HG03064 (cell line): ENCODE data around the gene CACNA1B.

Experiments
- ATAC-seq: cut with Tn5 transposase; IDR thresholded peaks from one replicate; pipeline ENCODE4 v1.9.1; 2021; ENCODE audit warnings: low read depth; ENCODE audit not compliant: unreplicated experiment

Gene CACNA1B

DNA sequence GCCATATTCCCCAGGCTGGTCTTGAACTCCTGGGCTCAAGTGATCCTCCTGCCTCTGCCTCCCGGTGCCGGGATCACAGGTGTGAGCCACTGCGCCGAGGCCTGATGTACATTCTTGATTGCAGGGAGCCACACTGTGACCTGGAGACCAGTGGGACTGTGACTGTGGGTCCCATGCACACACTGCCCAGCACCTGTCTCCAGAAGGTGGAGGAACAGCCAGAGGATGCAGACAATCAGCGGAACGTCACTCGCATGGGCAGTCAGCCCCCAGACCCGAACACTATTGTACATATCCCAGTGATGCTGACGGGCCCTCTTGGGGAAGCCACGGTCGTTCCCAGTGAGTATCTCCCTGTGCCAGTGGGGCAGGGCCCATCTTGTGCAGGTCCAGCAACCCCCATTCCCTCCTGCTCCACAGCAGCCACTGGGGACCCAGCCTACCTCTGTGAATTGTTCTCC, 147.3 kb downstream of the CACNA1B start:
- no peak for ATAC-seq

DNA sequence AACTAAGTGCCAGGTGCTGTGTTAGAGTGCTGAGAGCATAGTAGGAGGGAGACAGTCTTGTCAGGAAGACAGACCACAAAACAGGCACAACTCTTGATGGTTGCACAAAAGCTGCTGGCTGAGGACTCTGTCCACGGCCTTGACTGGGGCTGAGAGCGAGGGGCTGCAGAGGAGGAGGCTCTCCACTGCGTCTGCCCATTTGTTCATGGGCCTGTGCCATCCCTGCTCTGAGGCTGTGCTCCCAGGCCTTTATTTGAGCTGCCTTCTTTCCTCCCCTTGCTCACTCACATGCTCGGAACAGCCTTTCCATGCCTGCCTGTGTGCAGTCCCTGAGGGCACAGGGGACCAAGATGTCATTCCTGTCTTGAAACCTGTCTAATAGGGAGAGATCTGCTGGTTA, 147.8 kb downstream of the CACNA1B start:
- no peak for ATAC-seq

DNA sequence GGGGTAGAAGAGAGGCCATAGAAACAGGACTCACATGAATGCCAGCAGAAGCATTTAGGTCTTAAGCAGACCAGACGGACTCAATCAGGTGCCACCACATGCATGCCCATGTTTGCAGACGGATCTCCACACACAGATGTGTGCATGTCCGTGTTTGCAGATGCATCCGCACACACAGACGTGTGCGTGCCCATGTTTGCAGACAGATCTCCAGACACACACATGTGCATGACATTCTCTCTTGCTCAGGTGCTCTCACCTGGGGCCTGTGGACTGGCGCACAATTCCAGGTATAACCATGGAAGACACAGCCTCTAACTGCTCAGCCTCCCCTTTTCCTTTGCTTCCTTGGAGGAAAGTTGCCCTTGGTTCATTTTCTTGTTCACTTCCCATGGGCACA, 148.3 kb downstream of the CACNA1B start:
- no peak for ATAC-seq

DNA sequence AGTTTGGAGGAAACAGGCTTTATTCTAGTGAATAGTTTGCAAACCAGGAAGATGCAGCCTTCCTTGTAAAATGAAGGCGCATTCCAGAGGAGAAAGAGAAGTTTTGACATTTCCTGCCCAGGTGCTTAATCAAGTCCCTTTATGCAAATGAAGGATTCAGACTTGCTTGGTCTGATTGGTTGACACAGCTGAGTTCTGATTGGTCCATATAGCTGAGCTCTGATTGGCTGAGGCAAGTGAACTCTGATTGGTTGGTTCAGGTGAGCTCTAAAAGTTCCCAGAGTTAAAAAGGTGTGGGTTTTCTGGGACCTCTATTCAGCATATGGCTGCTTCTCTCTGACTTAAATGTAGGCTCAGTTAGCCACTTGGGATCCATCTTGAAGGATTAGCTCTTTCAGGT, 151.0 kb downstream of the CACNA1B start:
- ATAC-seq, result no peak

DNA sequence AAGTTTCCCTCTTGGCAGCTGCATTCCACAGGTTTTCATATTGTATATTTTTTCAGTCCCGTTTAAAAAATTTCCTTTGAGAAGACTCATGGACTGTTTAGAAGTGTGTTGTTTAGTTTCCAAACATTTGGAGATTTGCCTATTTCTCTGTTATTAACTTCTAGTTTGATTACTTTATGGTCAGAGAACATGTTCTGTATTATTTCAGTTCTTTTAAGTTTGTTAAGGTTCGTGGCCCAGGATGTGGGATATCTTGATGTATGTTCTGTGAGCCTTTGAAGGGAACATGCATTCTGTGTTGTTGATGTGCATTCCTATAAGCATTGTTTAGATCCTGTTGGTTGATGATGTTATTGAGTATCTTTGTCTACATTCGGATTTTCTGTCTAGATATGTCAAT, 153.6 kb downstream of the CACNA1B start:
- no peak for ATAC-seq

DNA sequence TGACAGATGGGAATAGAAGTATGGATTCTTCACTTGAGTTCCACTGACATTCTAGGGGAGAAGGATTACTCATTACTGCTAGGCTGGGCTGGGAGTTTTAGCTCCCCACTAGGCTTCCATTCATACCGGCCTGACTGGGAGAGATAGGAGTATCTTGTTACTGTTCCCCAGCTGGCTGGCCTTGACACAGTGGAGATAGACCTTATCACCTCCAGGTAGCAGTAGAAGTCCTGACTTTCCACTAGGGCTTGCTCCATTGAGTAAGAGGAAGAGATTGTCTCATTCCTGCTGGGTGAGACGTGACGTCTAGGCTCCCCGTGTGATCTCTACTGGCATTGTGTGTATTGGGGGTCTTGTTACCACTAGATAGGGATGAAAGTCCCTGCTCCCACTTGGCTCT, 156.4 kb downstream of the CACNA1B start:
- ATAC-seq, result no peak

DNA sequence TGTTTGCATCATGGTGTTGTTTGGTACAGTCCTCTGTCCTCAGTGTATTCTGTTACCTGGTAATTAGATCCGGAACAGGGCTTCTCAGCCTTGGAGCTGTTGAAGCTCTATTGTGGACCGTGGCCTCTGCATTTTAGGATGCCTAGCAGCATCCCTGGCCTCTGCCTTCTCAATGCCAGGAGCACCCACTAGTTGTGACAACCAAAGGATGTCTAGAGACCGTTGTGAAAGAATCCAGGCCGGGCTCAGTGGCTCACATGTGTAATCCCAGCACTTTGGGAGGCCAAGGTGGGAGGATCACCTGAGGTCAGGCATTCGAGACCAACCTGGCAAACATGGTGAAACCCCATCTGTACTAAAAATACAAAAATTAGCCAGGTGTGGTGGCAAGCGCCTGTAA, 159.6 kb downstream of the CACNA1B start:
- no peak for ATAC-seq

DNA sequence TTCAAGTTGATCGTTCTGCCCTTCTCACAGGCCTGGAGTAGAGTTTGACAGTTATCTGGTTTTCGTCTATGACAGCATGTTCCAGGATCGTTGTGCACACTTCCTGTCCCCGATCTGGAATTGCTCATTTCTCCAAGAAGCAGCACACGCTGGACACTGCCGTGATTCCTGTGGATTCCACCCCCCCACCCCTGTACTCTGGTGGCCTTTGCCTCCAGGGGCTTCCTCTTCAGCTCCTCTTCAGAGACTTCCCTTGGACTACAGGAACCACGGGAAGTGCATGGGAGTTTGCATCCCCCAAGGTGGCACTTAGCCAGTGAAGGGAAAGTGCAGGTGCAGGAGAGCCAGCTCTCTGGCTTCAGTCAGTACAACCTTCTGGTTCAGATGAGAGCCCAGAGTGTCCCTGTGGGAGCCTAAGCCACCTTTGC, 160.7 kb downstream of the CACNA1B start:
- ATAC-seq, result no peak

DNA sequence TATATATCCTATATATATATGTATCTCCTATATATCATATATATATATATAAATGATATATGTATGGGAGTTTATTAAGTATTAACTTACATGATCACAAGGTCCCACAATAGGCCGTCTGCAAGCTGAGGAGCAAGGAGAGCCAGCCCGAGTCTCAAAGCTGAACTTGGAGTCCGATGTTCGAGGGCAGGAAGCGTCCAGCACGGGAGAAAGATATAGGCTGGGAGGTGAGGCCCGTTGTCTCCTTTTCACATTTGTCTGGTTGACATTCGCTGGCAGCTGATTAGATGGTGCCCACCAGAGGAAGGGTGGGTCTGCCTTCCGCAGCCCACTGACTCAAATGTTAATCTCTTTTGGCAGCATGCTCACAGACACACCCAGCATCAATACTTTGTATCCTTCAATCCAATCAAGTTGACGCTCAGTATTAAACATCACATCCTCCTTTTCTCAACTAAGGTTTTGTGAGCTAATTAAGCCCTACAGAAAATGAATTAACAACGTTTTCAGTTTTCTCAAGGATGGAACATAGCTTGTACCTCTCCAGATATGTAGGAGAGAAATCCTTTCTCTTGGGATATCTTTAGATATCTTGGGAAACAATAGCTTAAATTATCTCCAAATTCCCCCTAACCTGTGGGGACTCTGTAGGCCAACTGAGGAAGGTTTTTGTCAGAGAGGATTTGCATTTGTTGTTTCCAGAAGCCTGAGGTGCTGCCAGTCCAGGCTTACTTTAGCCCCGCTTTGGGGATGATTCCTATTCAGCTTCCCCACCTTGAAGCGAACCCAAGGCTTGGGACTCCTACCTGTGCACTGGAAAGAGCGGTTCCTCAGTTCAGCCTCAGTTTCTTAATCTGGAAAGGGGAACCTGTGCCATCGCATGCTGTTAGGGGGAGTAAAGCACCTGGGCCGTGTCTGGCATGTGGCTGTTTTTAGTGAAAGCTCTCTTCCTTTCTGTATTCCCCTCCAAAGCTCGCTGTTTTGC, 163.2 kb downstream of the CACNA1B start:
- no peak for ATAC-seq

DNA sequence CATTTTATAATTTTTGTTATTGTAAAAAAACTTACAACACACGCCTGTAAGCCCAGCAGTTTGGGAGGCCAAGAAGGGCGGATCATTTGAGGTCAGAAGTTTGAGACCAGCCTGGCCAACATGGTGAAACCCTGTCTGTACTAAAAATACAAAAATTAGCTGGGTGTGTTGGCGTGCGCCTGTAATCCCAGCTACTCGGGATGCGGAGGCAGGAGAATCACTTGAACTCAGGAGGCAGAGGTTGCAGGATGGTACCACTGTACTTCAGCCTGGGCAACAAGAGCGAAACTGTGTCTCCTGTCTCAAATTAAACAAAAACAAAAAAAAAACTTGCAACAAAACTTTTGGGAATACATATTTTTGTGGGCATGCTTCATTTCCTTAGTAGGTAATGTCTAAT, 164.6 kb downstream of the CACNA1B start:
- no peak for ATAC-seq

DNA sequence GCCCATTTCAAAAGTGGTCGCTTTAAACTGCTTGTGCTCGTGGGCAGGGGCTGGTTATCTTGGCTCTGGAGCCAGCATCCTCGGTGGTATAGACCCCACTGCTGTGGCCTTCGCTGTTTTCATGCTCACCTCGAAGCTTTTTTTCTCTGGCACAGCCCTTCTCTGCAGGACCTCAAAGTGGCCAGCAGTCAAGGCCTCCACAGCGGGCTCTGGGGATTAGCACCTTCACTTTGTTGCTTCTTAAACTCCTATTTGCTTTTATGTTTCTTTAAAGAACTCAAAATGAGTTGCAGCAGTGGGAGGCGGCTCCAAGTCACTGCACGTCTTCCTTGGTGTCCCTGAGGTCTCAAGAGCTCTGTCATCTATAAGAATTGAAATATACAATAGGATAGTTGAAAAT, 165.1 kb downstream of the CACNA1B start:
- ATAC-seq, result no peak

DNA sequence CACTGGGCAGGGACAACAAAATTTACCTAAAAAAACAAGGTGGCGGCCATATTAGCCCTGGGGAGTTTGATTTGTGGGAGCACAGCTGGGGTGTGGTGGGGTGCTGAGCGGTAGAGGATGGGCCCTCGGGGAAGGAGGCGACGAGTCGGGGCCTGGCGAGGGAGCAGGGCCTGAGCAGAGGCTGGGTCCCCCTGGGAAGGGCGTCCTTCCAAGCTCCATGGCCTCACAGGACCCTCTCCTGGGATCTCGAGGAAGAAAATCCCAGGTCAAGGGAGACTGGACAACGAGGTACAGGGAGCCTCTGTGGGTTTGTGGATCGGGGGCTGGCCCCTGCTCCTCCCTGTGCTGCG, 165.5 kb downstream of the CACNA1B start:
- no peak for ATAC-seq

DNA sequence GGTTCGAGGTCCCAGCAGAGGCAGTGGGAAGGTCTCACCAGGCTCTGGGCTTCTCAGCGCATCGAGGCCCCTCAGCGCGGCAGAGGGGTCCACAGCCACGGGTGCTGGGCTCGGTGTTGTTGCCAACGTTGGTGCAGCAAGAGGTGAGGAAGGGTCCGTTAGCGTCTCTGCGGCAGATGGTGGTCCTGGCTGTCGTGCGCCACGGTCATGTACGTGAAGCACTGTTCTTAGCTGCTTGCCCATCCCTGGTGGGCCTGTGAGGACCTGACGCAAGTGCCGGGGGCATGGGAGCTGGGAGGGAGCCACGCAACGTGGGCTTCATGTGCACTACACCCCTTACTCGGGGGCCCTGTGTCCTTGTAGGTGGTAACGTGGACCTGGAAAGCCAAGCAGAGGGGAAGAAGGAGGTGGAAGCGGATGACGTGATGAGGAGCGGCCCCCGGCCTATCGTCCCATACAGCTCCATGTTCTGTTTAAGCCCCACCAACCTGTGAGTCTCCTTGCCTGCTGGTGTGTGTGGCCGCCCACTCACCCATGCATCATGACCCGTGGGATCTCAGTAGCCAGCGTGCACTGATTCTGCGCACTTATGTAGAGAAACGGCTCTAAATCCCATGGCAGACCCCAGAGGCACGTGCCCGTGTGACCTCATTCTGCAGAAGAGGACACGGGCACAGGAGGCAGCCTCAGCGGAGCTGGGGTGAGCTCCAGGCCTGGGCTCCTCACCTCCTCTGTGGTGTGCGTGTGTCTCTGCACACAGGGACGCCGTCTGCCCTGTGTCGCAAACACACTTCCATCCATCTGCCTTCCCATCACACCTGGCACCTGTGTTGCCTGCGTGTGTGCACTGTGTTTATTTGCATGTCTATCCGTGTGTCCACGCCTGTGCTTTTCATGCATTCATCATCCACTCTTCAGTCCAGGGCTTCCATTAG, 166.1 kb downstream of the CACNA1B start:
- ATAC-seq, result no peak

DNA sequence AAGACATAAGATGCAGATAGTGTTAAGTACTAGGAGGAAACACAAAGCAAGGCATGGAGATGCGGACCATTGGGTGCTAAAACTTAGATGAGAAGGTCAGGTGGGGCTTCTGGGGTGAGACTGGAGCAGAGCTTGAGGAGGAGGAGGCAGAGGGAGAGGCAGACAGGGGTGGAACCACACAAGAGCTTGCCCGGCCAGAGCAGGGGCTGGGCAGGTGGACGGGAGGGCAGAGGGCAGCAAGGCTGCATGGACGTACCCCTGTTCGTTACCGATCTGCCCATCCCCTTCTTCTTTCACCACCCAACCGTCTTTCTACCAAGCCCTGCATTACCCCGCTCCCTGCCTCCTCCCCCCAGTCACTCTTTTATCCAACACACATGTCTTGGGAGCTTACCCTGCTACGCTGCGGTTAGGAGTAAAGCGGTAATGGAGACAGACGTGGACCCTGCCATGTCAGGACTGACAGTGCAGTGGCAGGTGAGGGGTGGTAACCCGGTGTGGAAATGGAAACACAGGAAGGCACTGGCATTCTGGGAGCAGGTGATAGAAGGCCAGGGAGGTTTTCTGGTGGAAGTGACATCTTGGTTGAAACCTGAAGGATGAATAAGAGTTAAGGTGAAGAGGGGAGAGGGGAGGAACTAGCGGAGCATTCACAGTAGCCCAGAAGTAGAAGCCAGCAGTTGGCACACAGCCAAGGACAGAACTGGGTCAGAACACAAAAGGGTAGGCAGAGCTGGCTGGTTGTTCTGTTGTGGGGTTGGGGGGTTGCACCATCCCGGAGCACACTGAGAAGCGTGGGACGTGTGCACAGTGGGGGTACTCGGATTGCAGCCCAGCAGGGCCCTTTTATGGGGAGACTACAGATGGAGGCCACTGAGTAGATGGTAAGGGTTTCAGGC, 167.2 kb downstream of the CACNA1B start:
- ATAC-seq, result no peak

DNA sequence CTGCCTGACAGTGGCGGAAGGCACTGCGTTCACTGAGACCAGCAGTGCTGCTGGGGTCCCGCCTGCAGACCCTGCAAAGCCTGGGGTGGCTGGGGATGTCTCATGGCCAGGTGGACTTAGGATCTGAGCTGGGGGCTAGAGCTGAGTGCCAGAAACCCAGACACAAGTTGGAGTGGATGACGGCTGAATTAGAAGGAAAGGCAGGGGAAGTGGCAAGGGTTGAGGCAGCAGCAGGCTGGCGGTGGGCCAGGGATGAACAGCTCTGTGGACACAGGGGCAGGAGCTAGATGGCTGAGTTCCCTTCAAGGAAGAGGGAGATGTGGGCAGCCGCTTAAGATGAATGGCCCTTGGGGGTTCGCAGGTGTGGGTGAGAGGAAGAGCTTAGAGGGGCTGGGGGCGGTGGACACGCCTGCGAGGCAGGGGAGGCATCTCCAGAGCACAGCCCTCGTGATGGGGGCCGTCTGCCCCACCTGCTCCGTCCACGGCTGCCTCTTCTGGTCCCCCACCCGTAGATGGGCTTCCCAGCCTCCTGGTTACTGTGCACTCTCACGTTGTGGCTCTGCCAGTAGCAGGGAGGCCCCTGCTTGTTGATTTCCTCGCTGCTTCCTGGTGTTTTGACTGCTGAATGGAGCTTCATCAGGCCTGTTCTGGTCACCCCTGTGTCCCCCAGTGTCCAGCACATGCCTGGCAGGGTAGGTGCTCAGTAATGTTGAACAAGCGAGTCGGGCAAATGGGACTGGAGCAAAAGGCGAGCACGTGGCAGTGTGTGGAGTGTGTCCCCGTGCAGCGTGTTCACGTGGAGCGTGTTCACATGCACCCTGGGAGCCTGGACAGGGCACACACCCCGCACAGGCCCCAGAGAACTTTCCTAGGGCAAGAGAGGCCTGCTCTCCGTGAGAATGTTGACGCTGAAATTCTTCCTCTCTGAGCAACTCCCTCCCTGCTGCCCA, 168.2 kb downstream of the CACNA1B start:
- no peak for ATAC-seq

DNA sequence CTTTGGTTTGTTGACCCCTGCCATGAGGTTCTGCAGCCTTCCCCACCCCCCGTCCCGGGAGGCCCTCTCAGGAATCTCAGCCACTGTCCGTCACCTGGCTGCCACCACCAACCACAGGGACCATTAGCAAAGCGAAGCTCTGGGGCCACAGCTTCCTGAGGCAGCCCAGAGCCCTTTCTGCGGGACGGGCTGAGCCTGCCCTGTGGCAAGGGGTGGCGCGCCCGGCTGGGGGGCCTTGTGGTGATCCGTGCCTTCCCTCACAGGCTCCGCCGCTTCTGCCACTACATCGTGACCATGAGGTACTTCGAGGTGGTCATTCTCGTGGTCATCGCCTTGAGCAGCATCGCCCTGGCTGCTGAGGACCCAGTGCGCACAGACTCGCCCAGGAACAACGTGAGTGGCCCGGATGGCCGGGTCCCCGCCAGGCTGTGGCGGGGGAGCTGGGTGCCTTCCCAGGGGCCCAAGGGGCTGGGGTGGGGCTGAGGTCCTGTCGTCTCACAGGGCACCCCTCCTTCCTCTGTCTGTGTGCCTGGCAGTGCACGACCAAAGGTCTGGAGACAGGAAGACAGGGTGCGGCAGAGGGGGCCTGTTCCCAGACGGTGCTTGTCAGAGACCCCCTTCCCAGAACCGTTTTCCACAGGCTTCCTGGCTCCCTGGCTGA, 169.2 kb downstream of the CACNA1B start:
- no peak for ATAC-seq

DNA sequence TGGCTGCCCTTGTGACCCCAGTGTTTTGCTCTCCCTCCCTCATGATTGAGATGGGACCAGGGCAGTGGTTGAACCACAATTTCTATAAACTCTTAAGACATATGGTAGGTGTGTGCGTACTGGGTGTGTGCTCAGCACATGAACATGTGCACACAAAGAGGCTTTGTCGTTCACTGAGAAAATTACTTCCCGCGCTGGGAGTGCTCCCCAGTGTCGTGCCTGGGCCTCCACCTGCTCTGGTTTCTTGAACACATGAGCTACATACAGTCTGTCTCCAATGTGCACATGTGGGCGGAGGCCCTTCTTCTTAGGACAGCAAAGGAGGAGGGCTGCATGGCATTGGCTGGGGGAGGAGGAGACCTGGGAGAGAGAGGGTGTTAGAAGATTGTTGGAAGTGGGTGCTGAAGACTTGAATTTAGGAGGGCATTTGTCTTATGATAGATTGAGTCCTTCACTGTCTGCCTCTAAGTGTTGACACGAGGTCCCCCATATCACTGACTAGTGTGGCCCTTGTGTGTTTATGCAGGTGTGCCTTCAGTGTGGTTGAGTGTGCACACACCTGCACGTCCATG, 170.0 kb downstream of the CACNA1B start:
- no peak for ATAC-seq

DNA sequence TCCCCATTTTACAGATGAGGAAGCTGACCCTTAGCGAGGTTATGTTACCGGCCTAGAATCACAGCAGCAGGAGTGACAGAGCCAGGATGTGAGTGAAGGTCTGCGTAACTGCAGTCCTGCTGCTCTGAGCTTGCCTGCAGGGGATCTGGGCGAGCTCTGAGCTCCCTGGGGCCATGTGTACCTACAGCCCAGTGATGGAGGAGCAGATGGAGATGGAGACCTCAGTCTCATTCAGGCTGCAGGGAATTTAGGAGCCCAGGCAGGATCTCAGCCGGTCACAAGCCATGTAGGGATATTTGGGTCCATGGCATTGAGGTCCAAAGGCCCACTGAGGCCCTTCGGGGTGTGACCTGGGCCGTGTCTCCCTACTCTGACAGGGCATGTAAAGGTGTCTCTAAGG, 170.6 kb downstream of the CACNA1B start:
- no peak for ATAC-seq
